Suppressor macrophage treated with lipopolysaccharide for 1 hour (primary cell): ENCODE data around the gene NTF4.

ENCODE experiments used
- DNase-seq, 3 donors: peaks; one replicate each; pipeline ENCODE4 v3.0.0-alpha.2; 2020 to 2022

Gene NTF4, protein sequence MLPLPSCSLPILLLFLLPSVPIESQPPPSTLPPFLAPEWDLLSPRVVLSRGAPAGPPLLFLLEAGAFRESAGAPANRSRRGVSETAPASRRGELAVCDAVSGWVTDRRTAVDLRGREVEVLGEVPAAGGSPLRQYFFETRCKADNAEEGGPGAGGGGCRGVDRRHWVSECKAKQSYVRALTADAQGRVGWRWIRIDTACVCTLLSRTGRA

DNA sequence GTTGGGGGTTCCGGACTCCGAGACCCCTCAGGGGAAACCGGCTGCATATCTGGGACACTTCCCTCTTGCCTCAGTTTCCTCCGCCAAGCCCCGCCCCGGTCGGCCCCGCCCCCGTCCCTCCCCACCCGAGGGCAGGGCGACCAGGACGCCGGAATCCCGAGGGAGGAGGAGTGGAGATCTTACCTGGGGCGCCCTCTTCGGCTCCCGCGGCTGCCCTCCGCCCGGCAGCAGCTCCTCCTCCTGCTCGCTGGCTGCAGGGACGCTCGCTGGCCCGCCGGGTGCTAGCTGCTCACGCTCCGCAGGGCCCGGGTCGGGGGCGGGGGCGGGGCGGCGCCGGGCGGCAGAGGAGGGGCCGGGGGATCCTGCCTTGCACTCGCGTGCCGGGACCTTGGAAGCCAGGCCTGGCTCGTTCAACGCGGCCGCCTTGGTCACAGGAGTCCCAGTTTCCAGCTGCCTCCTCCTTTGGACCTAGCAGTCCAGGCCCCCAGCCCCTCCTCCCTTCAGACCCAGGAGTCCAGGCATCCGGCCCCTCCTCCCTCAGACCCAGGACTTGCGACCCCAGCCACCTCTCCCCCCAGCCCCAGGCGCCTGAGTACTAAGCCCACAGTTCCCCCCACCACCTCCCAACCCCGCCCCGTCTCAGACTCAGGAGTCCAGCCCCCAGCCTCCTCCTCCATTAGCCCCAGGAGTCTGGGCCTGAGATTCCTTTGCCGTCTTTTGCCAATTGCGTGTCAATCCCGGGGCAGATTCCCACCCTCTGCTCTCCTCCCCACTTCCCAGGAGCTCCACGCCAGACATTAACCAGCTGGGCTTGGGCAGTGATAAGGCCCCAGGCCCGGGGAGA lies at the start of gene NTF4:
Gene NTF4 (minus strand): TSS at position 51 of the 844 bp plus-strand sequence. CDS start 2,821 bp downstream, outside the sequence.
- DNase-seq: no peak

DNA sequence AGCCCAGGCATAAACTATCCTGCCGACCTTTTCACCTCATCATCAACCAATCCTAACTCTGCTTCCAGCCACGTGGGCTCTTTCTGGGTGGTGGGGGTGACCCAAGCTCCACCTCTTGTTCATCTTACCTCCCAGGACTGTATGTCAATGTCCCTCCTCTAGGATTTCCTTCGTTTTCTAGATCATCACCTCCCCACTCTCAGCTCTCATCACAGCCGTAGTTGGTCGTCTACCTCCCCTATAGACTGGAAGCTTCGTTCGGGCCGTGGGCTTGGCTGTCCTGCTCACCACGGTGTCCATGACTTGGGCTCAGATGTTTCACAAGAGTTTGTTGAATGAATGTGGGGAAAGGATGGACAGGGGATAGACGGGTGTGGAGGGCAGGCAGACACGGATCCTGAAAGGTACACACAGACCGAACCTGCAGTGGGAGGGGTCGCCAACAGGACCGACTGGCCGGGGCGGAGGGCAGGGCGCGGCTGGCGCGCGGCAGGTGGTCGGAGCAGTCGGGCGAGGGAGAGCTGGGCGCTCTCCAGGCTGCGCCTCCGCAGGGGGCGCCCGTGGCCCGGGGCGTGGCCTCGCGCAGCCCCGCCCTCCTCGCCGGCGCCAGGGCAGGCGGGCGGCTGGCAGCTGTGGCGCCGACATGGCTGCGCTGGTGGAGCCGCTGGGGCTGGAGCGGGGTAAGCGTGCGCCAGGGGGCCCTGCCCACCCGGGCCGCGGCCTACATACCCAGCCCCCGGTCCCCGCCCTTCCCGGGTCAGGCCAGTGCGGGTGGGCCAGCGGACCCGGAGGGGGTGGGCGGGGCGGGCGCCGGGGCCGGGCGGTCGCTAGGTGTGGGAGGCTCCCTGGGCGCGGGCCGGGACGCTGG lies 49.4 kb upstream of the NTF4 start, which contains the start of gene LIN7B:
Gene LIN7B (plus strand): TSS at position 609 of the 868 bp plus-strand sequence. CDS start 35 bp downstream, at position 644.
- DNase-seq: peak; percentile 80 to 94 (median 87)

DNA sequence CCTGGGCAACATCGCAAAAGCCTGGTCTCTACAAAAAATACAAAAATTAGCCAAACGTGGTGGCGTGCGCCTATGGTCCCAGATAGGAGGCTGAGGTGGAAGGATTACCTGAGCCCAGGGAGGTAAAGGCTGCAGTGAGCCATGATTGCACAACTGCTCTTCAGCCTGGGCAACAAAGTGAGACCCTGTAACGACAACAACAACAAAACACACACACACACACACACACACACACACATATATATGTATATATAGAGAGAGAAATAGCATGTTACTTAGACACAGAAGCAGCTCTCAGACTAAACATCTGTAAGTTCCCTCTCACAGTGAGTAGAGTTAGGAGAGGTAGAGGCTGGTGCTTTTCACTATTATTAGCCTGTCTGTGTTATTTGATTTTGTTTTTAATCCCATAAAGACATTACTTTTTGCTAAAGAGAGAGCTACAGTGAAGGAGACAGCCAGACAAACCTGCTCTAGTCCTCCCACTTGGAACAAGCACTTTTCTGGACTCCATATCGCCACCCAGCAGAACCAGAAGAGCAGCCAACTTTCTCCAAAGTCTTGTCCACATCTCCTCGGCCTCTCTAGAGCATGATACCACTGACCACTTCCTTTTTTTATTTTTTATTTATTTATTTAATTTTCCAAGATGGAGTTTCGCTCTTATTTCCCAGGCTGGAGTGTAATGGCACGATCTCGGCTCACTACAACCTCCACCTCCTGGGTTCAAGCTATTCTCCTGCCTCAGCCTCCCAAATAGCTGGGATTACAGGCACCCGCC lies 46.8 kb upstream of the NTF4 start:
- DNase-seq: peak in 1 of 3 donors; percentile 17

DNA sequence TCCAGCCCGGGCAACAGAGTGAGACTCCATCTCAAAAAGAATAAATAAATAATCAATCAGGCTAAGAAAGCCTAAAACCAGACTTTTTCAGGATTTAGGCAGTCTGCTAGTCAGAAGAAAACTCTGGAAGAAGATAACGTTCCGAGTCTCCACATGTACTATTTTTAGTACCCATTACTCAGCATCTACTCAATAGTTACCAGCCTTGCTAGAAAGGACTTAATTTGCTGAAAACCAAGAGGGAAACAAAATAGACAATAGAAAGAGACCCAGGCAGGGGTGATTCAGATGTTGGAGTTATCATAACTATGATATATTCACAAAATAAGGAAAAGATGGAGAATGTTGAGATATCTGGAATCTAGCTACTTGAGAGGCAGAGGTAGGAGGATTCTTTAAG lies 45.9 kb upstream of the NTF4 start:
- DNase-seq: no peak

DNA sequence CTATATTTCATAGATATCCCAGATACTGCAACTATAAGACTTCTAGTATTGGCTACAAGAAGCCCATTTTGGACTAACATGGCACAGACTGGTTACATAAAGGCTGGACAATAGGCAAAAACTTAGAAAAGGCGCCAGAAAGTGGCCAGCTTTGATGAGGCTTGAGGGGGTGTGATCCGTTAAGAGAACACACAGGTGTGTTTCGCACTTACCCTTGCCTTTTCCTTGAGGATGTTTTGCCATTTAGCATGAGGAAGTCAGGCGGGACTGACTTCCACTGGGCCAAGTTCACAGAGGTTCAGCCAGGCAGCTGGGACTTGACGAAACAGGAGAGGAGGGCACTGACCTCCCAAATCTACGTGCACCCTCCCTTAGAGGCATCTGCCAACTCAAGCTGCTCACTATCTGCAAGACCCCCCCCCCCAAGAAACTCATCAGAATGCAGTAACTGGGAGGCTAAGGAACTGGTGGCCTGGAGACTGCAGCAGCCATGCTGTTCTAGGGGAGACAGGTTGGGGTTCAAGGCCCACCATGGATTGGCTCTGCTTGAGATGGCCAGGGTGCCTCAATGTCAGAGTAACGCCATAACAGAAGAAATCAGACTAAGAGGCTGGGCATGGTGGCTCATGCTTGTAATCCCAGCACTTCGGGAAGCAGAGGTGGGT lies 45.1 kb upstream of the NTF4 start:
- no peak for DNase-seq

DNA sequence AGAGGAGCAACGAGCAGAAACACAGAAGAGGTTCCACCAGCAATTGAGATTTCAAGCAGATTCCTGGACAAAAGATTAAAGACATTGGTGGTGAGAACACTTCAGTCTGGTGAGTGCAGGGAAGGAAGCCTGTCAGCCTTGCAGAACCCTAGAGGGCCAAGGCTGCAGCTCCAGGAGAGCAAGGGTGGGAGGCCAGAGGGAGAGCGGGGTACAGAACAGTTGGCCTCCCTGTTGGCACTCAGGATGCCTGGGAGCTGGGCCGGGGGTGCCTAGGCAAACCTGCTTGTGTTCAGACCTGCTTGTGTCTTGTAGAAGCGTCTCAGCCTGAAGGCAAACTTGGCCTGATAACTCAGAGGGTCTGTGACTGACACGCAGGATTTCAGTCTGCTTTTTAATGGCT lies 44.4 kb upstream of the NTF4 start:
- DNase-seq: no peak

DNA sequence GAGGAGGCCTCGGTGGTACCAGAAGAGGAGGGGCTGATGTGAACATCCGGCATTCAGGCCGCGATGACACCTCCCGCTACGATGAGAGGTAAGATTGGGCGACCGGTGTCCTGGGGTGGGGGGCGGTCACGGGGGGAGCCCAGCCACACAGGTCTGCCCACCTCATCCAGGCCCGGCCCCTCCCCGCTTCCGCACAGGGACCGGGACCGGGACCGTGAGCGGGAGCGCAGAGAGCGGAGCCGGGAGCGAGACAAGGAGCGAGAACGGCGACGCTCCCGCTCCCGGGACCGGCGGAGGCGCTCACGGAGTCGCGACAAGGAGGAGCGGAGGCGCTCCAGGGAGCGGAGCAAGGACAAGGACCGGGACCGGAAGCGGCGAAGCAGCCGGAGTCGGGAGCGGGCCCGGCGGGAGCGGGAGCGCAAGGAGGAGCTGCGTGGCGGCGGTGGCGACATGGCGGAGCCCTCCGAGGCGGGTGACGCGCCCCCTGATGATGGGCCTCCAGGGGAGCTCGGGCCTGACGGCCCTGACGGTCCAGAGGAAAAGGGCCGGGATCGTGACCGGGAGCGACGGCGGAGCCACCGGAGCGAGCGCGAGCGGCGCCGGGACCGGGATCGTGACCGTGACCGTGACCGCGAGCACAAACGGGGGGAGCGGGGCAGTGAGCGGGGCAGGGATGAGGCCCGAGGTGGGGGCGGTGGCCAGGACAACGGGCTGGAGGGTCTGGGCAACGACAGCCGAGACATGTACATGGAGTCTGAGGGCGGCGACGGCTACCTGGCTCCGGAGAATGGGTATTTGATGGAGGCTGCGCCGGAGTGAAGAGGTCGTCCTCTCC lies 43.2 kb upstream of the NTF4 start:
- DNase-seq: no peak

DNA sequence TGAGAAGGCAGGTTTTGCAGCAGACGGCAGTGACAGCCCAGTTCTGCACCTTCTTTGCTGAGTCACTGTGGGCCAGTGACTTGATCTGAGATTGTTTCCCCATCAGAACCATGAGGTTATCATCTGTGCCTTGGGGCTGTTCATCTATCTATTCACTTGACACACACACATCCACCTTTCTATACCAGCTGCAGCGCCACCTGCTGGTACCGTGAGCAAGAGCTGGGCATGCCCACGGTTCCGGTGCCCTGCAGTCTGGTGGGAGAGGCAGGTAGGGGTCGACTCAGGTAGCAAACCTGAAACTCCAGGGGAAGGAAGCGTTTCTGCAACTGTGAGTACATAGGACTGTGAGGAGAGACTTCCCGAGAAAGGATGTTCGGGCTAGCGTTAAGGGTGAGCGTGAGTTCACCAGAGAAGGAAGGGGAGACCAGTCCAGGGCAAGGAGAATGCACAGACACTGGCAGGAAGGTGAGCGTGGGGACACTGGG lies 42.1 kb upstream of the NTF4 start:
- DNase-seq: peak; percentile 48 to 80 (median 60)

DNA sequence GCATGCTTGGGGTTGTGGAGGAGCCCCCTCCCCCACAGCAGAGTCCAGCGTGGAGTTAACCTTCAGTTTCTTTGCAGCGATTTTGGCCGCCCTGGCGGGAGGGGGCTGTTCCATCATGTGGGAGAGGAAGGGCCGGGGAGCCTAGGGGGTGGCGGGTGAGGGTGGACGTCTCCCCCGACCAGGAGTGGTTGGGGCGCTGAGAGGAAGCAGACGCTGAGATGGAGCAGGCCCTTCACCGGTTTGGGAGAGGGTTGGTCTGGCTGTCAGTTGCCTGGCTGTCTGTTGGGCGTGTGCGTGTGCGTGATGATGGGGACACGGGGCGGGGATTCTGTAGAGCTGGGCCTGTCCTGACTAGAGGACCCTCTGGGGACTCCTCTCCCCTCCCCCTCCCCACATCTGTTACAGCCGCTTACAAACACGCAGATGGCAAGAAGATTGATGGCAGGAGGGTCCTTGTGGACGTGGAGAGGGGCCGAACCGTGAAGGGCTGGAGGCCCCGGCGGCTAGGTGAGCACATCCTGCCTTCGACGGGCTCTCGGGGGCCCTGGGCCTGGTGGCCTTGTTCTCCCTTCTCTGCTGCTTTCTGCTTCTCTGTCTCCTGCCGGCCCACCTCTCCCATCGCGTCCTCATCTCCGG lies 39.7 kb upstream of the NTF4 start:
- DNase-seq: no peak

DNA sequence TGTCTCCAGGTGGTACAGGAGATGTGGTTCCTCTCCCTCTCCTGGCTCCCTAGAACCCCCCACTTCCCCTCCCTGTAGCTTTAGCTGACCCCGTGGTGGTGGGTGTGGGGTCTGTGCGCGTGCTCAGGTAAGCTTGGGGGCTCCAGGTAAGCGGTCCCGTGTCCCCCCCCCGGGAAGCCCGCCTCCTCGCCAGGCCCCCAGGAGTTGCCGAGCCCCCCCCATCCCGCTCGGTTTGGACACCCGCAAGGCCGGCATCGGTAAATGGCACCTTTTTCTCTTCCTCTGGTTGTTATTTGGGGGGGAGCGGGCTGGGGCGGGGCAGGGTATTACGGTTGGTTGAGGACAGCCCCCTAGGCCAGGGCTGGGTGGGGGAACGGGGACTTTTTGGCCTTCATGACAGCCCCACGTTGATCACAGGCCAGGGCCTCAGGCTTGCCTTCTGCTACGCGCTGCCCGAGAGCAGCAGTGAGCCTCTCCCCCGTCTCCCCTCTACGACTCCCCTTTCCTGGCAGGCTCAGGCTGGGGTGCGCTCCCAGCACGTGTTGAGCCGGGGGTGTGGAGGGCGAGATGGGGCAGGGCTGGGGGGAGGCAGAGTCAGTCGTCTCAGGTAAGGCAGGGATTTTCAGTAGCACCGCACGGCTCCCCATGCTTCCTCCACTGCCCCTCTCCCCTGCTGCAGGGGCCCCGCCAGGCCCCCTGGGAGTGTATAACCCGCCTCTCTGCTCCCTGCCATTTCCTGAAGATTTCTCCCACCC lies 38.9 kb upstream of the NTF4 start:
- DNase-seq: no peak

DNA sequence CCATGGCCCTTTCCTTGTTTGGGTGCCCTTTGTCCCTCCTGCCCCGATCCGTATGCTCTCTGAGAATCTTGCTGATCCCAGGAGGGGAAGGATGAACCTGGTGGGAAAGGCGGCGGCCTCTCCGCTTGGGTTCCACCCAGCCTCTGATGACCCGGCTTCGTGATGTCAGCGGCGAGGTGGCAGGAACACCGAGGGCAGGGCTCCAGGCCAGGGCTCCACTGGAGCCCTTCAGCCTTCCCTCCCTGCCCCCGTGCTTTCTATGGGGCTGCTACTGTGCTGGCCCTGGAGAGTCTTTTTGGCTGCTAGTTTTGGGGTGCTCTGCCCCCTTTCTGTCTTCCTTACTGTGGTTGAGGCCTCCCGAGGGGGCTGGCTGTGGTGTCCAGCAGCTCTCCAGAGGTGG lies 37.7 kb upstream of the NTF4 start:
- DNase-seq: no peak

DNA sequence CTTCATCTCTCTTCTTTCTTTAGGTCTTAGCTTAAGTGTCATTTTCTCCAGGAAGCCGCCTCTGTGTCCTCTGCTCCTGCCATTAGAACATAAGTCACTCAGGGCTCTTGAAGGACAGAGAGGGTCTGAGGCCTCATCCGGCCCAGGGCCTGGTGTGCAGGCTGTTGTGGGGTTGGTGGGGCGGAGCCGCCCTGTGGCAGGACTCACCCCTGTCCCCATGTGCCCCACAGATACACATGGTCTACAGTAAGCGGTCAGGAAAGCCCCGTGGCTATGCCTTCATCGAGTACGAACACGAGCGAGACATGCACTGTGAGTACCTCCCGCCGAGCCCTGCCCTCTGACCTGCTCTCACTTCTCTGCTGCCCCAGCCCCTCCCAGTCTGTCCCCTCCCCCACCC lies 36.5 kb upstream of the NTF4 start:
- no peak for DNase-seq

DNA sequence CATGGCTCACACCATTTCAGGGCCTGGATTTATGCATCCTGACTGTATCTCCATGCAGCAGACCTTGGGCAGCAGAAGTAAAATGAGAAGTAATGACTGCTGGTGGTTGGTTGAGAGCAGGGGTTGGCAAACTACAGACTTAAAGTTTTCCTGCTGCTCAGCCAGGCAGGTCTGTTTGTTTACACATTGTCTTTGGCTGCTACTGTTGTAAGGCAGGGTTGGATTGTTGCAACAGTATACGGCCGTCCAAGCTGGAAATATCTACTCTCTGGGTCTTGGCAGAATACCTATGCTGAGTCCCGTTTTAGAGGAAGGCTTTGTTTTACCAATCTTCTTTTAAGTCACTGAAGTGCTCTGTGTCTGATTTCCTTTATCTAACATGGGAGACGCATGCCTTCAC lies 34.2 kb upstream of the NTF4 start:
- no peak for DNase-seq

DNA sequence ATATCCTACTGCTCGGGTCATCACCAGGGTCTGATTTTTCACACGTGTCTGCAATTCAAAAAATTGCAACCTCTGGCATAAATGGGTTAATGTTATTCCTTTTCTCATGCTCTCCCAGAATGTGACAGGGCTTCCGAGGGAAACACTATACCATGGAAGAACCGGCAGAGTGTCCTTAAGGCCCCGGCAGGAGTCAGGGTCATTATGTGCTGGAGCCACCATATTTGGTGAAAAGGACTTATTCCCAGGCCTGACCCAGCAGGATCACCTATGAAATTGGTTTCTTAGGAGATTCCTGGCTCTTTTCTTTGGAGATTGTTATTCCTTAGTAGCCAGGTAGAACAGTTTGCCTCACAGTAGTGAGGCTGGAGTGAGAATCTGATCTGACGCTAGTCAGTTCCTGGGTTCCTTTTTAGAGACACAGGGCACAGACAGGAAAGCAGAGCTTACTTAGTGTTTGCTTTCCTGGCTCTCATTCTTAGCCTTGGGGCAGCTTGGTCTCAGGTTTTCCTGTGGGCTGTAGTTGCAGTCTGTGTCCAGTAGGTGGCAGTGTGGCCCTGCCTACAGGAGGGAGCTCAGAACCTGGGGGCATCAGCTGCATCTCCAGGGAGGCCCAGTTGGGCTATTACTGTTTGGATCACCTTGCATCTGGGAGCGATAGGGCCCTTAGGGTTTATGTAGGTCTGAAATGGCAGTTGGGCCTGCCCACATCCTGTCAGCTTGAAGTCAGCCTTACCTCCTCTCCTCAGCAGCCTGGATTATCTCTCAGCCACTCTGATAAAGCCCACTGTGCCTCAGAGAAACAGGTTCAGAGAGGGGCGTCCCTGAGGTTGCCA lies 33.1 kb upstream of the NTF4 start:
- peak; percentile 75 to 81 (median 77) for DNase-seq

DNA sequence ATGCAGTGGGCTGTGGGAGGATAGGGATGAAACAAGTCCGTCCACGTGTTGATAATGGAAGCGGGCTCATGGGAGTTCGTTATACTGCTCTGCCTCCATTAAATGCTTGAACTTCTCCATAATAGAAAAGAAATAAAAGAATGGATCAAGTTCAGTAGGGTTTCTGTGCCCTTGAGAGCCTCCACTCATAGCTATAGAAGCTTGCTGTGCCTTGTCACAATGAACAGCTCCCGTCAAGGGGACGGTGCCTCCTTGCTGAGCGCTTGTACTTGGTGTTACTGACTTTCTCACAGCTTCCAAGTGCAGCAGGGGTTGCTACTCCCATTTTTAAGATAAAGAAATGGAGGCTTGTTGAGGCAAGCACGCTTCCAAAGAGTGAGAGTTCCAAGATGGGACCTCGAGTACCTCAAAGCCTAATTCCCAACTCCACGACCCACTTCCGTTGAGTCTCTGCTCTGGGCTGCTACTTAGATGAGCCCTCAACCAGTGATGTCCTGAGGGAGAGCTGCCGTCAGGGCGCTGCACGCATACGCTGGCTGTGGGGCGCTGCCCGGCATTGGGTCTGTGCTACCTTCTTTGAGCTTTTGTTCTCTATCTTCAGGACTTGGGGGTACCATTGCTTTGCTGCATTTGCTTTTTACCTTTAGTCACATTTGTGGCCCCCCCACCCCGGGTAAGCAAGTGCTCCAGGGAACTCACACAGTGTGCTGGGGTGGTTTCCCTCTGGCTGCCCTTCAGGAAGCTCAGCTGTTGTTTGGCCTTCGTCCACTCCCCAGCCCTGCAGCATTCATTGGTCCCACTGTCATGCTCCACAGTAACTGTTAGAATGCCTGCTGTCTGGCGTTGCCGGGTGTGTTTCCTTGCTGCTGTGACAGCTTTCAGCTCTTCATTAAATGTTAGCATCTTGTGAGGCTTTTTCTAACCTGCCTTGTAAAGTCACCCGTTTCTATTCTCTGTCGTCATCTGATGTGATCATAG lies 30.2 kb upstream of the NTF4 start:
- no peak for DNase-seq

DNA sequence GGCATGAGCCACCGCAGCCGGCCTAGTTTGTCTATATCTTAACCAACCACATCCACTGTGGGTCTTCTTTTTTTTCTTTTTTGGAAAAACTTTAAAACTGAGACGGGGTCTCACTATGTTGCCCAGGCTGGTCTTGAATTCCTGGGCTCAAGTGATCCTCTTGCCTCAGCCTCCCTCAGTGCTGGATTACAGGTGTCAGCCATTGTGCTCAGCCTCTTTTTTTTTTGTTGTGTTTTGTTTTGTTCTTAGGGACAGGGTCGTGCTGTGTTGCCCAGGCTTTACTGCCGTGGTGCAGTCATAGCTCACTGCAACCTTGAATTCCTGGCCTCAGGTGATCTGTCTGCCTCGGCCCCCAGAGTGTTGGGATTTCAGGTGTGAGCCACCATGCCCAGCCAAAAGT lies 28.1 kb upstream of the NTF4 start:
- DNase-seq: no peak

DNA sequence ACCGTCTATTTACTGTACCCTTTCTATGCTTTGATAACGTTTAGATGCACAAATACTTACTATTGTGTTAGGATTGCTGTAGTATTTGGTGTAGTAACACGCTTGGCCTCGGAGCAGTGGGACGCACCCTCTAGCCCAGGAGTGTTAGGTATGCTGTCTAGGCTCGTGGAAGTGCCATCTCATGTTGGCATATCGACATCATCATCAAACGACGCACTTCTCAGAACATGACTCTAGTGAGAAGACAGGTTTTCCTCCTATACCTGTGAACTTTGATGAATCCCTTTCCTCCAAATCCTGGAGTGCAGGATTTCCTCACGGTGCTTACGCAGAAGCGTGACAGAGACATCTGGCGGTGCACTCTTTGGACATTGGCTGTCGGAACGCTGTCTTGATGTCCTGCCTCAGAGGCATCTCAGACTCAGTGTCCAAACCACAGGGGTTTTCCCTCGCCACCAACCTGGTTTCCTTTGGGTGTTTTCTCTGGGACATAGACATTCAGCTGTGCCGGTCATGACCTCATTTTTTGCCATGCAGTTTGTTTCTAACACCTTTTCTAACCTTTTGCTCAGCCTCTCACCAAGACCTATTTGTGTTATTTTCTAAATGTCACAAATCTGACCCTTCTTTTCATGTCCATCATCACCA lies 26.9 kb upstream of the NTF4 start:
- no peak for DNase-seq
